HG03097 (cell line): ENCODE results near the gene MYO10.

Experiments used
- ATAC-seq: cut with Tn5 transposase; IDR thresholded peaks from one replicate; pipeline ENCODE4 v1.9.1; 2021; ENCODE audit not compliant: unreplicated experiment, low FRiP score

Gene MYO10

GRCh38 chr5:16944816-16945562 lies 8.9 kb upstream of the MYO10 start:
- ATAC-seq, result no peak

- no peak for ATAC-seq
Observed at GRCh38 chr5:16943846-16944678, 8.0 kb upstream of the MYO10 start.

GRCh38 chr5:16937503-16938161 lies 1.5 kb upstream of the MYO10 start:
- ATAC-seq, result no peak

- ATAC-seq, result no peak
Observed at GRCh38 chr5:16936989-16937438, 926 bp upstream of the MYO10 start.

GRCh38 chr5:16935231-16936149 lies 598 bp downstream of the MYO10 start:
- peak; percentile 45 for ATAC-seq

- no peak for ATAC-seq
Observed at GRCh38 chr5:16934677-16935153, 1.4 kb downstream of the MYO10 start.

- peak; percentile 67 for ATAC-seq
Observed at GRCh38 chr5:16934123-16934522, 2.0 kb downstream of the MYO10 start.

- ATAC-seq, result no peak
Observed at GRCh38 chr5:16933337-16933736, 2.8 kb downstream of the MYO10 start.

- ATAC-seq, result no peak
Observed at GRCh38 chr5:16932401-16932800, 3.7 kb downstream of the MYO10 start.

GRCh38 chr5:16931334-16932110 lies 4.6 kb downstream of the MYO10 start:
- ATAC-seq, result no peak

- ATAC-seq, result no peak
Observed at GRCh38 chr5:16930496-16930895, 5.6 kb downstream of the MYO10 start.

- no peak for ATAC-seq
Observed at GRCh38 chr5:16929831-16930230, 6.3 kb downstream of the MYO10 start.

- no peak for ATAC-seq
Observed at GRCh38 chr5:16929347-16929746, 6.7 kb downstream of the MYO10 start.

GRCh38 chr5:16927613-16928012 lies 8.5 kb downstream of the MYO10 start:
- no peak for ATAC-seq

GRCh38 chr5:16926417-16926816 lies 9.7 kb downstream of the MYO10 start:
- no peak for ATAC-seq

- ATAC-seq, result no peak
Observed at GRCh38 chr5:16924206-16924605, 11.9 kb downstream of the MYO10 start.

- ATAC-seq, result no peak
Observed at GRCh38 chr5:16922430-16922829, 13.7 kb downstream of the MYO10 start.

GRCh38 chr5:16921211-16921610 lies 14.9 kb downstream of the MYO10 start:
- ATAC-seq, result no peak

GRCh38 chr5:16920109-16920816 lies 15.8 kb downstream of the MYO10 start:
- ATAC-seq, result no peak
